Measurements from ENCODE around the gene RPS6KB2. TPM values are rescaled to one million over a fixed set of nuclear protein-coding genes. Genes with fewer than 3 reads are reported as not detected.
"Not testable (repeated sequence)": the region's sequence is repeated elsewhere in the genome, so short reads cannot be mapped to it uniquely, and the experiment has no call there.

Gene RPS6KB2
- total RNA-seq, 1 donor from 2014 or later, result 23.0 TPM

DNA sequence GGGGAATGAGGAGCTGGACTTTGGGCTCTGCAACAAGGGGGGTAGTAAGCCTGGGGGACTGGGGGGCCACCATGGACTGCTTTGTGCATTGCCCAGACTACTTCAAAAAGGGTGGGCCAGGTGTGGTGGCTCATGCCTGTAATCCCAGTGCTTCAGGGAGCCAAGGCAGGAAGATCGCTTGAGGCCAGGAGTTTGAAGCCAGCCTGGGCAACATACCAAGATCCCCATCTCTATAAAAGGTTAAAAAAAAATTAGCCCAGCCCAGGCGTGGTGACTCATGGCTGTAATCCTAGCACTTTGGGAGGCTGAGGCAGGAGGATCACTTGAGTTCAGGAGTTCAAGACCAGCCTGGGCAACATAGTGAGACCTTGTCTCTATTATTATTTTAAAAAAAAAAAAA is 37.2 kb downstream of the RPS6KB2 start:
- not testable (repeated sequence) for DNase-seq (ENCODE audit: low read depth in 2 of 2)

DNA sequence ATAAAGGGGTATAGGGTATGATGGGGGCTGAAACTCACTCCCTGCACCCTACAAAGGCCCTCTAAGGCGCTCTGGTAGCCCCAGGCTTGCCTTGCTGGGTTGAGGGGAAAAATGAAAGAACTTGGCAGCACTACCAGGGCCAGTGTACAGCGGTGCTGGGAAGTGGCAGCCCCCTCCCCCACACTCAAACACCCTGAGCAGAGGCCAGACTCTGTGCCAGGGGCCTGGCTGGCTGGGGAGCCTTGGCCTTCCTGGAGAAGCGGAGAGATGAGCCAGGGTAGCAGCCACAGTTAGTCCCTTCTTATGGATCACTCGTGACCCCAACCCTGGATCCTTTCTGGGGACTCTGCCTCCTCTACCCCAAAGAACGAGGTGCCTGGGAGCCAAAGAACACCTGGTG is 38.1 kb downstream of the RPS6KB2 start:
- DNase-seq (ENCODE audit: low read depth in 2 of 2), result no peak

DNA sequence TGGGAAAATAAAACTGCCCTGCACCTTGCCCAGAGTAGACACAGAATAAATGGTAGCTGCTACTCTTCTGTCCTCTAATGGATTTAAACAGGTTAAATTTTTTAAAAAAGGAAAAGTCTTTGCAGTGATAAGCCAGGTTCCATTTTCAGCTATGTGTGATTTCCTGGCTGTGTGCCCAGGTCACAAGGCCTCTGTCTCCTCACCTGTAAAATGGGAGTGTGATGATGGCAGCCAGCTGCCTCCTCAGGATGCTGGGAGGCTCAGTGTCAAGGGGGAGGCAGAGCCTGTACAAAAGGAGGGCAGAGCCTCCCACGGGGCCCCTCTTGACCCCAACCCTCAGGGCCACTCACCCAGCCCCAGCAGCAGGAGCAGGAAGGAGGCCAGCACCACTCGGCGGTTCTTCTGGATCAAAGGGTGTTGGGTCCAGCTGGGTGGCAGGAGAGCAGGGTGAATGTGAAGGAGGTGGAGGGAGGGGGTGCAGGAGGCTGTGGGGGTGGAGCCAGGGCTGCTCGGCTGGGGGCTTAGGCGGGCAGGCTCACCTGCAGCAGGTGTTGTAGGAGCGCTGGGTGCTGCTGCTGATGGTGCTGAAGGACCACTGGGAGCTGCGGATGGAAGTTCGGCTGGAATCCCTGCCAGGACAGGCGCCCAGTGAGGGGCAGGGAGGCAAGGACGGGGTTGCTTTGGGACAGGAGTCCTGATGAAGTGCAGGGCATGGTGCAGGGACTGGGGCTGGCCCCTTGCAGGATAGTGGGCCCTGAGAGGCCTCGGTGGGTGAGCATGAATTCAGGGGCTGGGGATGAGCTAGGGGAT is 38.9 kb downstream of the RPS6KB2 start:
- no peak for DNase-seq (ENCODE audit: low read depth in 2 of 2)

DNA sequence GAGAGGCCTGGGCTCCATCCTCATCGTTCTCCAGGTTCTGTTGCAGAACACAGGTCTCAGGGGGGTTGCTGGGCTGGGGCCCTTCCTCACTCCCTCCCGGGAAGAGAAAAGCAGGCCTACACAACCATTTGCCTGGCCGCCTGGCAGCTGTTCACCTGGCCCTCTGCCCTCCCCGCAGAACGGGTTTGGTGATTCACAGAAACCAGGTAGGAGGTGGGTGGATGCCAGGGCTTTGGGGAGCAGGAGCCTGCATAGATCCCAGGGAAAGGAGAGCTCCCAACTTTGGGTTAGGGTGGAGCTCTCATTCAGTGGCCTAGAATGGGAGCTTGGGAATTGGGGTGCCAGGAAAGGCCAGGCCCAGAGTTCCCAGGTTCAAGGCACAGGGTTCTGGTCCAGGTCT is 39.8 kb downstream of the RPS6KB2 start:
- no peak for DNase-seq (ENCODE audit: low read depth in 2 of 2)

DNA sequence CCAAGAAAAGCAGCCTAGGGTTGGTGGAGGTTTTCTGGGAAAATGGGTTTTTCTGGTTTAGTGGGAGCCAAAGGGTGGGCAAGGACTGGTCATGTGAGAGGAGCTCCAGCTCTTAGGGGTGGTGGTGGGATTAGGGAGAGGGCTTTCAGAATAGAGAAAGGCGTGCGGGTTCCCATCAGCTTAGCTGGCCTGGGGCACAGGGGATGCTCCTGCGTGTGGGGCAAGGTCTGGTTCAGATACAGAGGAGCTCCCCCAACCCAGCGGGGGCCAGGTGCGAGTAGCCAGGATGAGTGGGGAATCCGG is 40.1 kb downstream of the RPS6KB2 start:
- no peak for DNase-seq (ENCODE audit: low read depth in 2 of 2)

DNA sequence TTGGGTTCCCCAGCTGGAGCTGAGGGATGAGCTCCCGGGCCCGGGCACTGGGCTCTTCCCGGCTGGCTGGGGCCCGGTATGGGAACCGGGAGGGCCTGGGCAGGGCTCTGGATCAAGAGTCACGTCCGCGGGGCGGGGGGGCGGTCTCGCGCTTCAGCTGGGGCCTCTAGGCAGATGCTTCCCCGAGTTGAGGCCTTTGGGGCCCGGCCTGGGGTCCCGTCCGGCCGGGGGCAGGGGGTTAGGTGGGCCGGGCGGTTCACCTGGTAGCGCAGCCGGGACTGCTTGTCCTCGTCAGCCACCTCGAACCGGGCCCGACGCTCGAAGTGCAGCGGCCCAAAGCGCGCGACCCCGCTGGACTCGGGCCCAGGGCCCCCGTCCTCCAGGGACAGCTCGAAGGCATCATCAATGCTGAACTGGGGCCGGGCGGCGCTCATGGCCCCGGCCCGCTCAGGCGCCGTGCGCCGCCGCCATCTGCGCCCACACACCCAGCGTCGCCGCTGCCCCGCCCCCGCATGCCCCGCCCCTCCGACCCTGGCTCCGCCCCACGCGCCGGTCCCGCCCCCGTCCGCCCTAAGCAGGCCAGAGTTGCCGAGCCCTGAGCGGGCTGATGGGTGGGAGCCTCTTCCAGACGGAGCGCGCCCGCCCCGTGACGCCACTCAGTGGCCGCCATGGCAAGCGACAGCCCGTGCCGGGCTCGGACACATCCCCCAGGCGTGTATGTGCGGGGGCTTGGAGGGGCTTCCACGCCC is 40.6 kb downstream of the RPS6KB2 start, which contains the start of gene TMEM134:
TSS of gene TMEM134 (minus strand) at position 493 of the 749 bp plus-strand sequence. CDS start at position 434, 59 bp downstream.
- peak; percentile 94 to 97 for DNase-seq (ENCODE audit: low read depth in 2 of 2)

DNA sequence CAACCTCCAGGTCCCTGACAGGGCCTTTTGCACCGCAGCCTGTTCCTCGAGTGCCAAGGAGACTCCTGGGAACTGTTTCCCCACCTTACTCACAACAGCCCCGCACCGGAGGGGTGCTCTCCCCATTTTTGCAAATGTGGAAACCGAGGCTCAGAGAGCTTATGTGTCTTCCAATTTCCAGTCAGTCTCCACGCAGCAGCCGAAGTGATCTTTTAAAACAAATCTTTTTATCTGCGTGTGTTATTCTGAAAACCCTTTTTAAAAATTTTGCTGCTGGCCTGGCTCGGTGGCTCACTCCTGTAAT is 41.2 kb downstream of the RPS6KB2 start:
- no peak for DNase-seq (ENCODE audit: low read depth in 2 of 2)

DNA sequence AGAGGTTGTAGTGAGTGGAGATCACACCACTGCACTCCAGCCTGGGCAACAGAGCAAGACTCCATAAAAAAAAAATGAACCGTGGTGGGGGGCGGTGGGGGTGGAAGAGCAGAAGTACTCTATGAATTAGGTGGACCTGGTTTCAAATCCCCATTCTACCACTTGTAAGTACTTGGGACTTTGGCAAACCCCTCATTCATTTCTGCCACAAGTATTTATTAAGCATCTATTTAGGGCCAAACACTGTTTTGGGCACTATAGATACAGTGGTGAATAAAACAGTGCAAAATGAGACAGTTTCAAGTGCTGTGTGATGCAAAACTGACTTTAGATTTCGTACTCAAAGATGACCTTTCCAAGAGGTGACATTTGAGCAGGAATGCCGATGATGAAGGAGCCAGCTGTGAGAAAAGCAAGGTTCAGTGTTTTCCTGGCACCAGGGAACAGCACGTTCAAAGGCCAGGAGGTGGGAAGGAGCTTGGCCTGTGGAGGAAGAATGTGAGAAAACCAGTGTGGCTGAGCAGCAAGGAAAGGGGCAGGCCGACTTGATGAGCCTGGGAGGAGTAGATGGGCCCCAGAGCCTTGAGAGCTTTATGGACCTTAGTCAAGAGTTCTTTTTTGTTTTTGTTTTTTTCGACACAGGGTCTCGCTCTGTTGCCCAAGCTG is 42.2 kb downstream of the RPS6KB2 start:
- no peak for DNase-seq (ENCODE audit: low read depth in 2 of 2)

DNA sequence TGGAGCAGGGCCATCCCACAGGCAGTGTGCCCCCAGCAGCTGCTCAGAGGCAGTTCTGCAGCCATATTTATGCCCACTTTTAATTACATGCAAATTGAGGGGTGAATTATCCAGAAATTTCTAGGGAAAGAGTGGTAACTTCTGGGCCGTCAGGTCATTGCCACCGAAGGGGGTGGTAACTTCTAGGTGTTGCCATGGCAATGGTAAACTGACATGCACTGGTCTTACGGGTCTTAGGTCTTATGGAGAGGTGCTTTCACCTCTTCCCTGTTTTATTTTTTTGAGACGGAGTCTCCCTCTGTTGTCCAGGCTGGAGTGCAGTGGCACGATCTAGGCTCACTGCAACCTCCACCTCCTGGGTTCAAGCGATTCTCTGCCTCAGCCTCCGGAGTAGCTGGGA is 44.6 kb downstream of the RPS6KB2 start:
- DNase-seq (ENCODE audit: low read depth in 2 of 2), result no peak

DNA sequence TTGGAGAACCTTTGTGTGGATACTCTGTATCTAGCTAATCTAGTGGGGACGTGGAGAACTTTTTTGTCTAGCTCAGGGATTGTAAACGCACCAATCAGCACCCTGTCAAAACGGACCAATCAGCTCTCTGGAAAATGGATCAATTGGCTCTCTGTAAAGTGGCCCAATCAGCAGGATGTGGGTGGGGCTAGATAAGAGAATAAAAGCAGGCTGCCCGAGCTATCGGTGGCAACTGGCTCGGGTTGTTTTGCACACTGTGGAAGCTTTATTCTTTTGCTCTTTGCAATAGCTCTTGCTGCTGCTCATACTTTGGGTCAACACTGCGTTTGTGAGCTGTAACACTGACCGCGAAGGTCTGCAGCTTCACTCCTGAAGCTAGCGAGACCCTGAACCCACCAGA is 48.4 kb downstream of the RPS6KB2 start:
- DNase-seq (ENCODE audit: low read depth in 2 of 2), result not testable (repeated sequence)

DNA sequence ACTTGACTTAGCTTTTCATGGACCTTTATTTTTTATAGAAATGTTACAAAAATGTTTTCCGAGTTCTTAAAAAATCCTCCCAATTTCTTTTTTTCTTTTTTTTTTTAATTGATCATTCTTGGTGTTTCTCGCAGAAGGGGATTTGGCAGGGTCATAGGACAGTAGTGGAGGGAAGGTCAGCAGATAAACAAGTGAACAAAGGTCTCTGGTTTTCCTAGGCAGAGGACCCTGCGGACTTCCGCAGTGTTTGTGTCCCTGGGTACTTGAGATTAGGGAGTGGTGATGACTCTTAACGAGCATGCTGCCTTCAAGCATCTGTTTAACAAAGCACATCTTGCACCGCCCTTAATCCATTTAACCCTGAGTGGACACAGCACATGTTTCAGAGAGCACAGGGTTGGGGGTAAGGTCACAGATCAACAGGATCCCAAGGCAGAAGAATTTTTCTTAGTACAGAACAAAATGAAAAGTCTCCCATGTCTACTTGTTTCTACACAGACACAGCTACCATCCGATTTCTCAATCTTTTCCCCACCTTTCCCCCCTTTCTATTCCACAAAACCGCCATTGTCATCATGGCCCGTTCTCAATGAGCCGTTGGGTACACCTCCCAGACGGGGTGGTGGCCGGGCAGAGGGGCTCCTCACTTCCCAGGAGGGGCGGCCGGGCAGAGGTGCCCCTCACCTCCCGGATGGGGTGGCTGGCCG is 49.2 kb downstream of the RPS6KB2 start:
- not testable (repeated sequence) for DNase-seq (ENCODE audit: low read depth in 2 of 2)

DNA sequence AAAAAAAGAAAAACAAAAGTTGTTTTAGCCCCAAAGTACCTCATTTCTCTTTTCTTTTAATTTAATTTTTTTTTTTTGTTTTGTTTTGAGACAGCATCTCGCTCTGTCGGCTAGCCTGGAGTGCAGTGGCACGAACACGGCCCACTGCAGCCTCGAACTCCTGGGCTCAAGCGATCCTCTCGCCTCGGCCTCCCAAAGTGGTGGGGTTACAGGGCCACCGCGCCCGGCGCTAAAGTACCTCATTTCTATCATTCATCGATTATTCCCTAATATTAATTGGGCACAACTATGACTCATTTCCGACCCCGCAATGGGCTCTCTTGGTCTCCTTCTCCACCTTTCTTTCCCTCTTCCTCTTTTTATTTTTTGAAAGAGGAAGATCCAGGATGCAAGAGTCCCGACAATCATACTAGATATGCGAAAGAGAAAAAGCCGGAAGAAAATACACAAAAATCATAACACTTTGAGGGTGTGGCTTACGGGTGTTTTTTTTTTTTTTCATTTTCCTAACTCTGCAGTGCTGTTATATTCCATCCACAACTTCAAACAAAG is 54.1 kb downstream of the RPS6KB2 start:
- no peak for DNase-seq (ENCODE audit: low read depth in 2 of 2)

DNA sequence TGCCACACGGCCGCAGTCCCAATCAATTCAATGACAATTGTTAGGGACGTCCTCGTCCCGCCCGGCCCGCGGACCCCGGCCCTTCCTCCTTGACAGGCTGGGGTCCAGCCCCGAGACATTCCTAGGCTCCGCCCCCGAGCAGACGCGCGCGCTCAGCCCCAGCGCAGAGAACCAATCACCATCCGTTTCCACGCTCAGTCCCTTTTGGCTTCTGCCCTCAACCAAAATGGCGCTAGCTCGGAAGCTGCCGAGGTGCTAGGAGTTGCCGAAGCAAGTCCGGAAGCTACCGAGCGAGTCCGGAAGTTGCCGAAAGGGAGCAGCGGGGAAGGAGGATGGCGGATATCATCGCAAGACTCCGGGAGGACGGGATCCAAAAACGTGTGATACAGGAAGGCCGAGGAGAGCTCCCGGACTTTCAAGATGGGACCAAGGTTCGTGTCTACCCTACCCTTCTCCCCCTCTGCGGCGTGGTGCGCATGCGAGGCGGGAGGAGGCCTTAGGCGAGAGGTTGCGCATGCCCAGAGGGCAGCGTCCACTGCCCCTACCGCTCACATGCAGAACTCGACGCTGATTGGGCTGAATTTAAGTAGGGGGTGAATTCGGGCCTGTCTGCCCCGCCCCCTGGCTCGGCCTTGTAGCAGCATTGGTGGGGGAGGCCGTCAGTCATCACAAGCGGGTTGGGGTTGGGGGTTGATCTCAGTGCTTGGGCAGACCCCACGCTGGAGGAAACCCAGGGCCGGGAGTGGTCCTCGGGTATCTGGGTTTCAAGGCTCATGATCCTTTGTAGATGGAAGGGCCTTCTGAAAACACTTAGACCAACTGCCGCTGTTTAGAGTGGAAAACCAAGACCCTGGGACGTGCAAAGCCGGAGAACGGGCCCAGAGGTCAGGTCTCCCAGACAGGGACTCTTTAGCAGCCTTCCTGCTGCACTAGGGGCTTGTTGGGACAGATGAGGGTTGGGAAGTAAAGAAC is 54.8 kb downstream of the RPS6KB2 start, which contains the start of gene AIP:
TSS of gene AIP (plus strand) at position 200 of the 972 bp plus-strand sequence. CDS start at position 333, 133 bp downstream.
- peak; percentile 98 for DNase-seq (ENCODE audit: low read depth in 2 of 2)

DNA sequence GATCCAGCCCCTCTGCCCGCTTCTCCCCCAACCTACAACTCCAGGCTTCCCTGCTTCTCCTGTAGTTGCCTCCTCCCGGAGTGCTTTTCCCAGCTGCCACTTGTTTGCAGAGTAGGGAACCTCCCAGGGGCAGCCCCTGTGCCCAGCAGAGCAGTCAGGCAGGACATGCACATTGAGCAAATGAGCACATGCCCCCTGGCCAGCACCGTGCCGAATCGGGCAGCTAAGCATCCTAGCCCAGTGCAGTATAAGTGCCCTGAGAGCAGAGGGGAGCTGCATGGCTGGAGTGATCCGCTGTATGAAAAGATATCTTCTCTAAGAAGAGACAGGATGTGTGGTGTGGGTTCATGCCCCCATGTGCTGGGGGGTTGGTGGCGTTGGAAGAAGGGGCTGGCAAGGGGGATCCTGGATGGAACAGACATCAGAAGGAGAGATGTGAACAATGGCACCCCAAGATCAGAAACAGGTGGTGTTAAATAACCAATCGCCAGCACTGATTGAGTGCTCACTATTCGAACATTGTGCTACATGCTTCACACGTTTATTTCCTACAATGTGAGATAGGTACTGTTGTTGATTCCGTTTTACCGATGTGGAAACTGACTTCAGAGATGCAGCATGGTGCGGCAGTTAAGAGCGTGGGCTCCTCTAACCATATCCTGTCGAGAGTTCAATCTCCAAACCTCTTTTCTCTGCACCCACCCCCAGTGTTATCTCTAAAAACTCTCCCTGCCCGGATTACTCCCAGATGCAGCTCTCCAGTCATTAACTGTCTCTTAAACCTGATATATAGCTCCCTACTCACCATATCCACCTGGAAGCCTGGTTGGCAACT is 55.8 kb downstream of the RPS6KB2 start:
- DNase-seq (ENCODE audit: low read depth in 2 of 2), result no peak

DNA sequence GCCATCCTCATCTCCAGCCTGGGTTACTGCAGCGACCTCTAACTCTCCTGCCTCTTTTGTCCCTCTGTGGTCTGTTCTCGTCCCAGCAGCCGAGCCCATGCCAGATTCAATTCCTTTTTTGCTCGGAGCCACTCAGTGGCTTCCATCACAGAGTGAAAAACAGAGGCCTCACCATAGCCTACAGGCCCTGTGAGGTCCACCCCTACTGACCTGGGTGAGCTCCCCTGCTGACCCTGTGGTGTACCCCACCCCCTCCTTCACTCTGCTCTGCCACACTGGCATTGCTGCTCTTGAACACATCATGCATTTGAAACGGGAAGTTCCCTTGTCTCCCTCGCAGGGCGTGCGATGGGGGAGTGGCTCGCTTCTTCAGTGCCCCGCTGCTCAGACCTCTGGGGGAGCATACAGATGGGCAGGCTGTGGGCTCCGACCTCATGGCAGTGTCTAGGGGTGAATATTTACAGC is 56.6 kb downstream of the RPS6KB2 start:
- no peak for DNase-seq (ENCODE audit: low read depth in 2 of 2)

Measured in lung microvascular endothelial cell (primary cell).